ENCODE results near the gene BRPF1.

Gene BRPF1

GRCh38 chr3:9797196-9797945 lies 65.8 kb downstream of the BRPF1 start:
- Histone ChIP-seq H3K36me3 (ENCODE audit: control insufficient read depth, low read length) (peaks cover 88% of the 10 kb centered on the region), H3K4me3 (ENCODE audit: low read length) (no peak overlapping the region), H3K4me1 (ENCODE audit: control insufficient read depth, low read length) (peaks cover 27% of the 10 kb centered on the region), H3K4me2 (ENCODE audit: low read length) (no peak overlapping the region), H3K9me3 (ENCODE audit: control insufficient read depth, insufficient read depth, low read length) (no peaks in the 10 kb centered on the region), H3F3A (ENCODE audit: control insufficient read depth, insufficient read depth) (peaks cover 25% of the 10 kb centered on the region), H3K9me2 (replicated peaks; ENCODE audit: control insufficient read depth, low read length) (no peaks in the 10 kb centered on the region), H3K27ac (ENCODE audit: low read depth, low read length) (no peak overlapping the region), H4K20me1 (ENCODE audit: control insufficient read depth, insufficient read depth, low read depth, low read length) (peaks cover 25% of the 10 kb centered on the region), H3K27me3 (ENCODE audit: control insufficient read depth, low read length) (no peaks in the 10 kb centered on the region), H3K79me2 (ENCODE audit: control insufficient read depth, low read length) (peaks cover 73% of the 10 kb centered on the region)
- TF ChIP-seq CTCF (IDR thresholded peaks at IDR 0.05; ENCODE audit: low read depth, low read length, poor library complexity, severe bottlenecking) (no peak), EZH2phosphoT487 (IDR thresholded peaks at IDR 0.05; ENCODE audit: borderline replicate concordance, low read length) (no peak)
